SKM-1 (cell line): ENCODE data around the gene DENND4A.
"Not testable (repeated sequence)": the region's sequence is repeated elsewhere in the genome, so short reads cannot be mapped to it uniquely, and the experiment has no call there.

Source experiments
- DNase-seq: peaks from one replicate; lab custom pipeline; 2025; ENCODE audit not compliant: unreplicated experiment; lab: John Stamatoyannopoulos, UW

The DENND4A gene

GRCh38 chr15:65638109-65638508 is 154.0 kb downstream of the DENND4A start:
- no peak for DNase-seq

- no peak for DNase-seq
These were observed 157.7 kb downstream of the DENND4A start for GRCh38 chr15:65634356-65634755.

- DNase-seq, result no peak
These were observed 158.3 kb downstream of the DENND4A start for GRCh38 chr15:65633752-65634151.

- no peak for DNase-seq
These were observed 159.2 kb downstream of the DENND4A start for GRCh38 chr15:65632780-65633375.

GRCh38 chr15:65631503-65631902 is 160.6 kb downstream of the DENND4A start:
- DNase-seq, result no peak

GRCh38 chr15:65630760-65631159 is 161.3 kb downstream of the DENND4A start:
- DNase-seq, result no peak

GRCh38 chr15:65629548-65629947 is 162.5 kb downstream of the DENND4A start:
- no peak for DNase-seq

GRCh38 chr15:65626856-65627255 is 165.2 kb downstream of the DENND4A start:
- no peak for DNase-seq

- no peak for DNase-seq
These were observed 169.0 kb downstream of the DENND4A start for GRCh38 chr15:65623103-65623502.

GRCh38 chr15:65621638-65622037 is 170.5 kb downstream of the DENND4A start, which contains the start of gene SLC24A1:
TSS of gene SLC24A1 (plus strand) at chr15:65621938. CDS start at chr15:65624081, 2,143 bp downstream.
- no peak for DNase-seq

- DNase-seq, result no peak
These were observed 171.3 kb downstream of the DENND4A start for GRCh38 chr15:65620833-65621232.

GRCh38 chr15:65619626-65620290 is 172.3 kb downstream of the DENND4A start:
- DNase-seq, result no peak

GRCh38 chr15:65618560-65619109 is 173.5 kb downstream of the DENND4A start:
- no peak for DNase-seq

- not testable (repeated sequence) for DNase-seq
These were observed 176.2 kb downstream of the DENND4A start for GRCh38 chr15:65615887-65616286.

GRCh38 chr15:65612949-65613744 is 178.9 kb downstream of the DENND4A start:
- DNase-seq, result no peak

- no peak for DNase-seq
These were observed 179.5 kb downstream of the DENND4A start for GRCh38 chr15:65612616-65612946.

GRCh38 chr15:65611888-65612615 is 180.0 kb downstream of the DENND4A start:
- DNase-seq, result no peak

GRCh38 chr15:65610871-65611718 is 181.0 kb downstream of the DENND4A start, which contains the start of gene INTS14:
TSS of gene INTS14 (minus strand) at chr15:65611131. CDS start at chr15:65607380, 3,751 bp downstream.
- peak; percentile 94 for DNase-seq
